Transverse colon (tissue), 3 donors: ENCODE measurements around the gene INPP4B.

Experiments used
- CTCF ChIP-seq, 5 experiments: fragments of 200-600 bp in 3 of 5; fragments of 450-650 bp in 2 of 5; sonication (generic) in 3 of 5; IDR thresholded peaks; 1 replicate in 2 of 5; 2 replicates in 3 of 5; pipeline ENCODE4 v1.5.1; 2016 to 2017; ENCODE audit warnings: antibody characterized with exemption in 5 of 5, inconsistent platforms in 3 of 5, mild to moderate bottlenecking in 2 of 5, moderate library complexity in 1 of 5
- EP300 ChIP-seq: sonication (generic); formaldehyde crosslinking; IDR thresholded peaks from one replicate; pipeline ENCODE4 v1.6.1; 2017; ENCODE audit warnings: antibody characterized with exemption, low read depth
- POLR2A ChIP-seq: fragments of 450-650 bp; IDR thresholded peaks from one replicate; pipeline ENCODE4 v1.6.1; 2016; ENCODE audit warnings: antibody characterized with exemption, mild to moderate bottlenecking, moderate library complexity

- no peak for TF ChIP-seq CTCF (IDR thresholded peaks at IDR 0.05)
- TF ChIP-seq POLR2A = no peak
- no peak for TF ChIP-seq EP300
These were observed 22.3 kb downstream of the INPP4B start for GRCh38 chr4:142823796-142824195.
